Parathyroid adenoma (tissue), 2 donors: ENCODE data around the gene MRPL22.

Experiments used
- H2AFZ ChIP-seq: fragments of 300-600 bp; sonication (generic); one replicate; pipeline ENCODE4 v1.7.0; 2017; ENCODE audit warnings: antibody characterized with exemption, mild to moderate bottlenecking
- H3K27ac ChIP-seq: fragments of 300-600 bp; sonication (generic); one replicate; pipeline ENCODE4 v1.7.0; 2017
- H3K27me3 ChIP-seq: fragments of 300-600 bp; sonication (generic); one replicate; pipeline ENCODE4 v1.7.0; 2017; ENCODE audit warnings: low read length; ENCODE audit not compliant: control insufficient read depth, insufficient read depth
- H3K36me3 ChIP-seq: fragments of 300-600 bp; sonication (generic); one replicate; pipeline ENCODE4 v1.7.0; 2017; ENCODE audit warnings: low read length; ENCODE audit not compliant: control insufficient read depth, insufficient read depth
- H3K4me1 ChIP-seq: fragments of 300-600 bp; sonication (generic); one replicate; pipeline ENCODE4 v1.7.0; 2017; ENCODE audit warnings: control low read depth
- H3K4me2 ChIP-seq: fragments of 300-600 bp; sonication (generic); one replicate; pipeline ENCODE4 v1.7.0; 2017; ENCODE audit warnings: low read length
- H3K4me3 ChIP-seq: fragments of 300-600 bp; sonication (generic); one replicate; pipeline ENCODE4 v1.7.0; 2017; ENCODE audit warnings: low read depth, low read length
- H3K79me2 ChIP-seq: fragments of 300-600 bp; sonication (generic); one replicate; pipeline ENCODE4 v1.7.0; 2017; ENCODE audit warnings: control low read depth
- H3K9ac ChIP-seq: fragments of 300-600 bp; sonication (generic); one replicate; pipeline ENCODE4 v1.7.0; 2017; ENCODE audit warnings: mild to moderate bottlenecking
- H3K9me3 ChIP-seq: fragments of 300-600 bp; sonication (generic); one replicate; pipeline ENCODE4 v1.7.0; 2017; ENCODE audit warnings: low read length; ENCODE audit not compliant: control insufficient read depth
- TF ChIP-seq, protein P1 (sequence below): fragments of 300-600 bp; sonication (generic); IDR thresholded peaks from one replicate; pipeline ENCODE4 v1.7.0; 2017; ENCODE audit warnings: antibody characterized with exemption, mild to moderate bottlenecking
- donor health status: primary hyperparathyroidism.

The MRPL22 gene

DNA sequence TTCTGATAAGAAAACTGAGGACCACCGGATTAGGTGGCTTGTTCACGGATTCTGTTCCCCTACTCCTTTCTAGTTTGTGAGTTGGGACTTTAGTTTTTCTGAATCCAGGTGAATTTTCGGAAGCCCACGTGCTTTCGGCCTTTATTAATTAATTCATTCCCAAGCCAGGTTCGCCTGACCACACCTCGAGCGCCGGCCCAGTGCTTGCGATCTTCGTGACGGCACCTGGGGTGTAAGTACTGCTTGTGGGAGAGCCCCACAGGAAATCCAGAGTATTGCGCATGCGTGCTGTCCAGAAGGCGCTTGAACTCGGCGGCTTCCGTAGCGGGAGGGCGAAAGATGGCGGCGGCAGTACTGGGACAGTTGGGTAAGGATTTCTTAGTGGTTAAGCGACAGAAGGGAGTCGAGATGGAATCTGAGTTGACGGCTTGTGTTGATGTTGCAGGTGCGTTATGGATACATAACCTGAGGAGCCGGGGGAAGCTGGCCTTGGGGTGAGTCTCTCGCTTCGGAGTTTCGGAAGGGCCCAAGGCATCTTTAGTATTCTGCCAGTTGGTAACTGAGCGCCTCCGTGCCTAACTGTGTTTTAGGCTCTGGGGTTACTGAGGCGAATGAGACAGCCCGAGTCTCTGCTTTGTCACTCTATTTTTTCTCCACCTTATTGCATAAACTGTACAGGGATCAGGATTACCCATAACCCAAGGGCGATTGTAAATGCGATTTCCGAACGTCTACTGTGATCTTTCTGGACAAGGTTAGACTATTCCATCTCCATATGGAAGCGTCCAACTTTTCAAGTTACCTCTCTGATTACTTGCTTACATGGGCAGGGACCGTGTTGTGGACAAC, at the start of gene MRPL22:
Gene MRPL22 (plus strand): TSS at position 302 of the 849 bp plus-strand sequence. CDS start 38 bp downstream, at position 340.
- peak within 1 kb of the TSS; percentile 86 for H2AFZ ChIP-seq
- peaks cover 4% of the 10 kb centered on the region for H3K4me1 ChIP-seq

GRCh38 chr5:154892369-154892771, 48.5 kb upstream of the MRPL22 start:
- Histone ChIP-seq H3K36me3 (no peaks in the 10 kb centered on the region), H3K9ac (no peak overlapping the region), H3K27ac (no peak overlapping the region), H3K4me3 (no peak overlapping the region), H3K4me1 (peaks cover 3% of the 10 kb centered on the region), H3K9me3 (no peaks in the 10 kb centered on the region), H3K4me2 (no peak overlapping the region), H3K79me2 (no peaks in the 10 kb centered on the region), H3K27me3 (no peaks in the 10 kb centered on the region), H2AFZ (no peak overlapping the region)
- TF ChIP-seq, protein P1, sequence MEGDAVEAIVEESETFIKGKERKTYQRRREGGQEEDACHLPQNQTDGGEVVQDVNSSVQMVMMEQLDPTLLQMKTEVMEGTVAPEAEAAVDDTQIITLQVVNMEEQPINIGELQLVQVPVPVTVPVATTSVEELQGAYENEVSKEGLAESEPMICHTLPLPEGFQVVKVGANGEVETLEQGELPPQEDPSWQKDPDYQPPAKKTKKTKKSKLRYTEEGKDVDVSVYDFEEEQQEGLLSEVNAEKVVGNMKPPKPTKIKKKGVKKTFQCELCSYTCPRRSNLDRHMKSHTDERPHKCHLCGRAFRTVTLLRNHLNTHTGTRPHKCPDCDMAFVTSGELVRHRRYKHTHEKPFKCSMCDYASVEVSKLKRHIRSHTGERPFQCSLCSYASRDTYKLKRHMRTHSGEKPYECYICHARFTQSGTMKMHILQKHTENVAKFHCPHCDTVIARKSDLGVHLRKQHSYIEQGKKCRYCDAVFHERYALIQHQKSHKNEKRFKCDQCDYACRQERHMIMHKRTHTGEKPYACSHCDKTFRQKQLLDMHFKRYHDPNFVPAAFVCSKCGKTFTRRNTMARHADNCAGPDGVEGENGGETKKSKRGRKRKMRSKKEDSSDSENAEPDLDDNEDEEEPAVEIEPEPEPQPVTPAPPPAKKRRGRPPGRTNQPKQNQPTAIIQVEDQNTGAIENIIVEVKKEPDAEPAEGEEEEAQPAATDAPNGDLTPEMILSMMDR: no peak

More for the DNA sequence above, at the start of gene MRPL22:
- Histone ChIP-seq H3K79me2 (peaks cover 21% of the 10 kb centered on the region), H3K27me3 (no peaks in the 10 kb centered on the region), H3K36me3 (no peaks in the 10 kb centered on the region), H3K9me3 (no peaks in the 10 kb centered on the region), H3K9ac (no peak within 1 kb of the TSS), H3K4me2 (peak within 1 kb of the TSS; percentile 70), H3K27ac (peak within 1 kb of the TSS; percentile 83), H3K4me3 (peak within 1 kb of the TSS; percentile 97)
- TF ChIP-seq, protein P1: no peak

GRCh38 chr5:154893381-154893780, 47.5 kb upstream of the MRPL22 start:
- H3K4me1 ChIP-seq: peaks cover 3% of the 10 kb centered on the region
- no peaks in the 10 kb centered on the region for H3K27me3 ChIP-seq
- no peak overlapping the region for H3K4me2 ChIP-seq
- H2AFZ ChIP-seq: no peak overlapping the region
- H3K9me3 ChIP-seq: no peaks in the 10 kb centered on the region
- H3K4me3 ChIP-seq: no peak overlapping the region
- H3K79me2 ChIP-seq: no peaks in the 10 kb centered on the region
- H3K27ac ChIP-seq: no peak overlapping the region
- TF ChIP-seq, protein P1: no peak
- H3K36me3 ChIP-seq: no peaks in the 10 kb centered on the region
- H3K9ac ChIP-seq: no peak overlapping the region

DNA sequence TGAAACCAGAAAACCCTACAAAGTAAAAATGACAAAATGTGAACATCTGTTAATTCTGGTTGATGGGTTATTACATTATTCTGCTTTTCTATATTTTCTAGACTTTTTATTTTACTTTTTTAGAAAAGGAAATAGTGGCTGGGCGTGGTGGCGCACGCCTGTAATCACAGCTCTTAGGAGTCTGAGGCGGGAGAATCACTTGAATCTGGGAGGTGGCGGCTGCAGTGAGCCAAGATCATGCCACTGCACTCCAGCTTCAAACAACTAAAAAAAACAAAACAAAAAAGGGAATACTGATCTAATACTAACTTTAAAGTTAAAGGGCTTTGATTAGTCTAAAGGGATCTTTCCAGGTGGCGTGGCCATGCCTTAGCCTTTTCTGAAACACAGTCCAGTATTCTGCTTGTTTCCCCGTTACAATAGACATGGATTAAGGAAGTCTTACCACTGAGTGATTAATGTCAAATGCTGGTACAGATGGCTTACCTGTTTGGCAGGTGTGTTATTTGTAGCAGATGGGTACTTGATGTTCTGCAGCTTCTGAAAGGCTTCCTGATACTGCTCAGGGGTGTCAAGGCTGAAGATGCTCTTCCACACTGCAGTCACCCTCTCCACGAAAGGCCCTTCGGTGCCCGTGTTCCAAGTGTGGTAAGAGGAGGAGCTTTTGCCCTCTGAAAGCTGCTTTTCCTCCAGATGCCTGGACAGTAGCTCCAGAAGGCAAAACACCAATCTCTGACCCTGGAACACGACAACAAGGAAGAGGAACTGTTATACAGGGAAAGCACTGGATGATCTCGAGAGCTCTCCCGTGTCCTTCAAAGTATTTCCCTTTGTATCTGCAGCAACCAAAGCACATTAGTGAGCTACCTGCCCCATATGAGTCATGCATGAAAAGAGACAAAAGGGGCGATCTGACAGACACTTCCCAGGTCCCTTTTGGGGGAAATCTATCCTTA, 45.0 kb upstream of the MRPL22 start:
- Histone ChIP-seq H3K4me3 (no peak overlapping the region), H3K36me3 (no peaks in the 10 kb centered on the region), H3K4me1 (peaks cover 3% of the 10 kb centered on the region), H3K79me2 (no peaks in the 10 kb centered on the region), H3K27ac (no peak overlapping the region), H3K27me3 (no peaks in the 10 kb centered on the region), H3K4me2 (no peak overlapping the region), H3K9ac (no peak overlapping the region), H2AFZ (no peak overlapping the region), H3K9me3 (no peaks in the 10 kb centered on the region)
- TF ChIP-seq, protein P1: no peak
